ENCODE data around the gene RPH3AL. TPM values are rescaled to one million over a fixed set of nuclear protein-coding genes. Genes with fewer than 3 reads are reported as not detected.

The RPH3AL gene
- total RNA-seq, 1 donor from 2014 or later = 40.8 TPM

DNA sequence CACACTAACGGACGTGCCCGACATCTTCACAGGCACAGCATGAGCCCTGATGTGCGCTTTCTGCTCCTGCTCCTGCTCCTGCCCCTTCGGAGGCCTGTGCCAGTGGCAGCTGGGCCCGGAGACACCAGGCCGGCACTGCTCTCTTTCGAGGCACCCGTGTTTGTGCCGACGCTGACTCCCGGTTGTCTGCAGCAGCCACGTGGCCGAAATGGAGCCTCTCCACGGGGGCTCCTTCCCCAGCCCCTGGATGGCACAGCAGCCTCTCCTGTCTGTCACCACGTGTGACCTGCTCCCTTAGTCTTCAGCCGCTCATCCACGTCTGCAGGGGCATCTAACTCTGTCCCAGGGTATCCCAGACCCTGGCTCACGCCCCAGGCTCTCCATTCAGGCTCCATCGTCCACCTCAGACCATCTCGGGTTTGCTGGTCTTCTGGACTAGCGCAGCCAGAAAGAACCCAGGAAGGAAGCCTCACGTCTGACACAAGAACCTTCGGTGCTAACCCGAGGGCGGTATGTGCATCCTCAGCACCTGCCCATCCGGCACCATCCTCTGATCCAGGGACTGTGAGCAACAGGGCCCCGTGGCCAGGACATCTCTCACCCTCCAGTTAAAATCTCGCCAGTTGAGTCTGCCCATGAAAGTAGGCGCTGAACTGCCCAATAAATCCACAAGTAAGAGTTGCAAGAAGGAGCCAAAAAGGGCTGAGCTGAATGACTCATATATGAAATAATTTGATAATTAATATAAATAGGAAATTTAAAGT lies 4.2 kb upstream of the RPH3AL start:
- TF ChIP-seq, protein P1, sequence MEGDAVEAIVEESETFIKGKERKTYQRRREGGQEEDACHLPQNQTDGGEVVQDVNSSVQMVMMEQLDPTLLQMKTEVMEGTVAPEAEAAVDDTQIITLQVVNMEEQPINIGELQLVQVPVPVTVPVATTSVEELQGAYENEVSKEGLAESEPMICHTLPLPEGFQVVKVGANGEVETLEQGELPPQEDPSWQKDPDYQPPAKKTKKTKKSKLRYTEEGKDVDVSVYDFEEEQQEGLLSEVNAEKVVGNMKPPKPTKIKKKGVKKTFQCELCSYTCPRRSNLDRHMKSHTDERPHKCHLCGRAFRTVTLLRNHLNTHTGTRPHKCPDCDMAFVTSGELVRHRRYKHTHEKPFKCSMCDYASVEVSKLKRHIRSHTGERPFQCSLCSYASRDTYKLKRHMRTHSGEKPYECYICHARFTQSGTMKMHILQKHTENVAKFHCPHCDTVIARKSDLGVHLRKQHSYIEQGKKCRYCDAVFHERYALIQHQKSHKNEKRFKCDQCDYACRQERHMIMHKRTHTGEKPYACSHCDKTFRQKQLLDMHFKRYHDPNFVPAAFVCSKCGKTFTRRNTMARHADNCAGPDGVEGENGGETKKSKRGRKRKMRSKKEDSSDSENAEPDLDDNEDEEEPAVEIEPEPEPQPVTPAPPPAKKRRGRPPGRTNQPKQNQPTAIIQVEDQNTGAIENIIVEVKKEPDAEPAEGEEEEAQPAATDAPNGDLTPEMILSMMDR (conservative IDR thresholded peaks at IDR 0.05; ENCODE audit: low read depth, low read length) = no peak
- no peak for DNase-seq (ENCODE audit: low read depth)
- no peak overlapping the region for H3K4me3 ChIP-seq (ENCODE audit: low read depth, low read length)

DNA sequence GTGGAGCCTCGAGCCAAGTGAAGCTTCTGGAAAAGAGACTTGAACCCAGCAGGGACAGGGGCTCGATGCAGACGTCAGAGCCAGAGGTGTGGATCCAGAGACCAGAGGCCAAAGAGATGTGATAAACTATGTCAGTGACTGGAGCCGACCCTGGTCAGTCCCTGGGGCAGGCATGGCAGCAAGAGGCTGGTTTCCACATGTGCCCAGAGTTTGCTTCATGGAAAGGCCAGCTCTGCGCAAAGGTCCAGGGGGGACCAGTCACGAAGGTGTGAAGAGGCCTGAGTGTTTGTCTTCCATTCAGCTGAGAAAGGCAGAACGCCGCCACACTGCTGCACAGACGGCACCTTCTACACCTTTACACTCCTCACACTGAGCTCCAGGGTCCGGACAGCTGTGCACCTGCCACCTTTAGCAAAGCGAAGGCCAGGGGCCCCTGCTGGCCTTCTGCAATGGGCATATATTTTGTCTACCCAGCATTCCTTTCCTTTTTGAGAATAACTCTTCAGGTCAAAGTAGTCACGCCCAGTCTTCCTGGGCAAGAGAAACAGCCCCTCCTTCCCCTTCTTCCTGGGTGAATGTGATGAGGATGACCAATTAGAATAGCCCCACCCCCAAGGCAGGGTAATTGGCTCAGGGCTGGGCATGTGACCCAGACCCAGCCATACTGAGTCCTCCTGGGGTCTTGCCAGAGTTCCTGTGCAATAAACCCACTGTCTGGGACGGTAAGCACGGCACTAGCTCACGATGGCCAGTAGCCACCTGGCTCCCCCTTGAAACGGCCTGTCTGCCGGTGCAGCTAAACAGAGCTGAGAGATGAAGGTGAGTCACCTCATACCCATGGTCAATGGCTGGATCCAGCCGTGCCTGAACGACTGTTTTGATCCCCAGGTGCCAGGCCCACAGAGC lies 2.3 kb upstream of the RPH3AL start:
- TF ChIP-seq, protein P1 (conservative IDR thresholded peaks at IDR 0.05; ENCODE audit: low read depth, low read length) = no peak
- DNase-seq (ENCODE audit: low read depth) = no peak
- H3K4me3 ChIP-seq (ENCODE audit: low read depth, low read length) = no peak overlapping the region

DNA sequence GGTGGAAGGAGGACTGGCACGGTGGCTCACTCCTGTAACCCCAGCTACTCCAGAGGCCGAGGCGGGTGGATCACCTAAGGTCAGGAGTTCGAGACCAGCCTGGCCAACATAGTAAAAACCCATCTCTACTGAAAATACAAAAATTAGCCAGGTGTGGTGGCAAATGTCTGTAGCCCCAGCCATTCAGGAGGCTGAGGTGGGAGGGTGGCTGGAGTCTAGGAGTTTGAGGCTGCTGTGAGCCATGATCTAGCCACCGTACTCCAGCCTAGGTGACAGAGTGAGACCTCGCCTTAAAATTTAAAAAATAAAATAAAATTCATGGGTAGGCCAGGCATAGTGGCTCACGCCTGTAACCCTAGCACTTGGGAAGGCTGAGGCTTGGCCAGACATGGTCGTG lies 1.2 kb upstream of the RPH3AL start:
- no peak for DNase-seq (ENCODE audit: low read depth)
- TF ChIP-seq, protein P1 (conservative IDR thresholded peaks at IDR 0.05; ENCODE audit: low read depth, low read length) = no peak
- H3K4me3 ChIP-seq (ENCODE audit: low read depth, low read length) = peak overlapping the region; percentile 2

GRCh38 chr17:353213-353837 lies 718 bp upstream of the RPH3AL start:
- H3K4me3 ChIP-seq (ENCODE audit: low read depth, low read length) = peak overlapping the region; percentile 55
- TF ChIP-seq, protein P1 (conservative IDR thresholded peaks at IDR 0.05; ENCODE audit: low read depth, low read length) = no peak

DNA sequence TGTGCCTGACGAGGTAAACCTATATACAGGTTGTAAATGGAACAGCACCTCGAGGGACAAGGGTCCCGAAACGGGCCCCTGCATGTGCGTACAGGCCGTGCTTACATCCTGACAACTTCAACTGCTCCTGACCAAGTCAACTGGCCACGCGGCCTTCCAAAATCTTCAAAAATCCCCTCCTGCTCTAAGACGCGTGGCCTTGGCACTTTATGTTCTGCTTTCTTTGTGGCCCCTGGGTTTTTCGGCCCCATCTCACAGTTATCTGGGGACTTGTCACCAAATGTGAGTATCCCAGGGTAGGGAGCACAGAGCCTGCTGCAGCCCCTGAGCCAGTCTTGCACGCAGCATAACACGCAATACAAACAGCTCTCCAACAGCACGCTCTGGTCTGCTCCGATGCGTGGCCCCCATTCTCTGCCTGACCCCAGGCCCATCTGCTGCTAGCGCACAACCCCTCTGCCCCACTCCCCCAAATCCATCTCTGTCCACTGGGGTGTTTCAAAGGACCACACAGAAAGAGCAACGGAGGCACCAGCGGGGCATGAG lies 659 bp downstream of the RPH3AL start:
- H3K4me3 ChIP-seq (ENCODE audit: low read depth, low read length) = peak overlapping the region; percentile 55
- TF ChIP-seq, protein P1 (conservative IDR thresholded peaks at IDR 0.05; ENCODE audit: low read depth, low read length) = no peak
- no peak for DNase-seq (ENCODE audit: low read depth)

More at GRCh38 chr17:353213-353837, 718 bp upstream of the RPH3AL start:
- DNase-seq (ENCODE audit: low read depth) = no peak

DNA sequence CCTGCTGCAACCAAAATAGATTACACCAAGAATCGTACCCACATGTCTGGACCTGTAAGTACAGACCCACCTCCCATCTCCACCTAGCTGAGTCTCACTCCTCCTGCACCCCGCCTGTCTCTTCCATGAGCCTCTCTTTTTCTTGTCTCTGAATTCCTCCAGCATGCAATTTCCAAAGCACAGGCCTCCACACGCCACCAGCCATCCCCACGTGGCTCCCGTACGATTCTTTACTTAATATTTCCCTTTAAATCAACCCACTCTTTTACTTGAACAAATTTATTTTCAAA lies 1.2 kb downstream of the RPH3AL start:
- DNase-seq (ENCODE audit: low read depth) = no peak
- TF ChIP-seq, protein P1 (conservative IDR thresholded peaks at IDR 0.05; ENCODE audit: low read depth, low read length) = no peak
- no peak overlapping the region for H3K4me3 ChIP-seq (ENCODE audit: low read depth, low read length)

All from epithelial cell of proximal tubule (primary cell).